Endothelial cell of umbilical vein (primary cell): ENCODE data around the gene SETD1A. TPM values are rescaled to one million over a fixed set of nuclear protein-coding genes. Genes with fewer than 3 reads are reported as not detected.

Source experiments
- BruUV-seq: library from RNA; stranded (reverse); fragments of 400-500 nt; replicated peaks from 2 replicates; lab custom pipeline; 2021; lab: Mats Ljungman, UMichigan
- CTCF ChIA-PET: fragments of 300-600, 350-600 bp; sonication (Branson Sonifier 250); formaldehyde crosslinking; loops from one replicate; lab custom pipeline; 2021; ENCODE audit warnings: antibody characterized with exemption, inconsistent platforms; lab: Charles Lee
- POLR2A ChIA-PET: fragments of 300-600, 350-600 bp; sonication (Branson Sonifier 250); formaldehyde crosslinking; loops from one replicate; lab custom pipeline; 2021; ENCODE audit warnings: antibody characterized with exemption, inconsistent platforms; lab: Charles Lee
- DNase-seq: peaks from one replicate; pipeline ENCODE4 v3.0.0-alpha.2; 2011; ENCODE audit warnings: low read depth, low spot score
- FAIRE-seq: peaks from 2 replicates; lab custom pipeline; 2011; peaks lifted over from hg19 to GRCh38; lab: Jason Lieb, UNC
- H2AFZ ChIP-seq: 2 replicates; pipeline ENCODE4 v1.6.0; 2012; ENCODE audit warnings: low read depth, low read length, control low read depth, inconsistent platforms
- H3K27ac ChIP-seq: 2 replicates; pipeline ENCODE4 v1.5.1; 2011; ENCODE audit warnings: low read depth, mild to moderate bottlenecking, control low read depth, low read length, moderate library complexity; ENCODE audit not compliant: insufficient read depth
- H3K27me3 ChIP-seq, 2 experiments: 2 replicates each; pipeline versions ENCODE4 v1.6.0 to v1.6.1; 2011; ENCODE audit warnings: low read length in 2 of 2, mixed read lengths in 1 of 2; ENCODE audit not compliant: control insufficient read depth in 2 of 2, insufficient read depth in 2 of 2
- H3K36me3 ChIP-seq, 2 experiments: 2 replicates in 1 of 2; 3 replicates in 1 of 2; pipeline ENCODE4 v1.5.1; 2011; ENCODE audit warnings: low read length in 2 of 2, mild to moderate bottlenecking in 1 of 2, moderate library complexity in 1 of 2; ENCODE audit not compliant: control insufficient read depth in 2 of 2, insufficient read depth in 2 of 2; ENCODE audit errors: extremely low read depth in 1 of 2
- H3K4me1 ChIP-seq: 3 replicates; pipeline ENCODE4 v1.5.1; 2011; ENCODE audit warnings: mild to moderate bottlenecking, low read length; ENCODE audit not compliant: control insufficient read depth, insufficient read depth; ENCODE audit errors: extremely low read depth
- H3K4me2 ChIP-seq: 2 replicates; pipeline ENCODE4 v1.6.1; 2011; ENCODE audit warnings: low read length, control low read depth, mixed read lengths; ENCODE audit not compliant: insufficient read depth
- H3K4me3 ChIP-seq, 3 experiments: fragments of 200-600 bp in 1 of 3; sonication (generic), shearing (Covaris generic) in 1 of 3; replicated peaks in 1 of 3; 2 replicates each; pipeline ENCODE4 v1.5.1; 2011 to 2016; ENCODE audit warnings: control low read depth in 3 of 3, low read length in 3 of 3, mild to moderate bottlenecking in 2 of 3, inconsistent platforms in 1 of 3, low read depth in 1 of 3, moderate library complexity in 1 of 3; ENCODE audit not compliant: insufficient read depth in 1 of 3
- H3K79me2 ChIP-seq: 2 replicates; pipeline ENCODE4 v1.6.0; 2012; ENCODE audit warnings: low read length, inconsistent platforms; ENCODE audit not compliant: control insufficient read depth, insufficient read depth
- H3K9ac ChIP-seq: replicated peaks from 2 replicates; pipeline ENCODE3; 2011; ENCODE audit warnings: low read length, control low read depth; ENCODE audit not compliant: insufficient read depth; ENCODE audit errors: extremely low read depth
- H3K9me1 ChIP-seq: replicated peaks from 3 replicates; pipeline ENCODE4 v1.6.0; 2011; ENCODE audit warnings: mild to moderate bottlenecking, low read length; ENCODE audit not compliant: control insufficient read depth, insufficient read depth; ENCODE audit errors: extremely low read depth
- H3K9me3 ChIP-seq: replicated peaks from 2 replicates; pipeline ENCODE4 v1.5.1; 2012; ENCODE audit warnings: low read length, inconsistent platforms; ENCODE audit not compliant: control insufficient read depth, insufficient read depth
- H4K20me1 ChIP-seq: replicated peaks from 2 replicates; pipeline ENCODE3; 2011; ENCODE audit warnings: mild to moderate bottlenecking, low read length; ENCODE audit not compliant: control insufficient read depth, insufficient read depth; ENCODE audit errors: extremely low read depth
- EZH2 ChIP-seq: IDR thresholded peaks from 2 replicates; pipeline ENCODE4 v1.6.1; 2012; ENCODE audit warnings: borderline replicate concordance, low read depth, mild to moderate bottlenecking, moderate library complexity, low read length, inconsistent platforms; ENCODE audit not compliant: severe bottlenecking
- FOS ChIP-seq: IDR thresholded peaks from 2 replicates; pipeline ENCODE4 v1.6.1; 2011; ENCODE audit warnings: mild to moderate bottlenecking, low read length, moderate library complexity, borderline replicate concordance; ENCODE audit not compliant: insufficient read depth
- GATA2 ChIP-seq: IDR thresholded peaks from 2 replicates; pipeline ENCODE4 v1.7.0; 2011; ENCODE audit warnings: low read depth, mild to moderate bottlenecking, moderate library complexity, mixed read lengths, low read length; ENCODE audit not compliant: insufficient read length, insufficient read depth
- JUN ChIP-seq: IDR thresholded peaks from 2 replicates; pipeline ENCODE4 v1.6.1; 2011; ENCODE audit warnings: borderline replicate concordance, low read depth; ENCODE audit not compliant: insufficient read length, insufficient read depth
- MYC ChIP-seq: IDR thresholded peaks from one replicate; pipeline ENCODE4 v1.6.1; 2011; ENCODE audit warnings: mild to moderate bottlenecking, low read depth, low read length
- POLR2A ChIP-seq: IDR thresholded peaks from 2 replicates; pipeline ENCODE4 v1.6.1; 2012; ENCODE audit warnings: low read depth, mild to moderate bottlenecking, control low read depth, low read length
- POLR2AphosphoS5 ChIP-seq: IDR thresholded peaks from 2 replicates; pipeline ENCODE4 v1.6.1; 2012; ENCODE audit warnings: low read depth, mild to moderate bottlenecking, control low read depth, low read length, moderate library complexity; ENCODE audit not compliant: insufficient read depth
- dilution Hi-C: fragments of 300-500 bp; cut with MboI; formaldehyde crosslinking; loops from one replicate; pipeline ENCODE4 v1.15.0; 2019; ENCODE audit warnings: low sequenced_read_pairs; ENCODE audit not compliant: extremely low pct_ligation_motif_present
- intact Hi-C: fragments of 100-400 bp; cut with micrococcal nuclease; formaldehyde crosslinking; loops from one replicate; pipeline ENCODE4 v1.10.0; 2022
- polyA plus RNA-seq, 4 experiments: library from polyadenylated mRNA; depleted of rRNA in 3 of 4; stranded (reverse) in 3 of 4; unstranded in 1 of 4; fragments of >200 nt; gene quantifications; 2 replicates each; pipeline versions ENCODE4 v1.2.1 to v1.2.3, GENCODE V29; 2011 to 2012; ENCODE audit warnings: missing spikeins in 1 of 4
- total RNA-seq: library from RNA; stranded (reverse); gene quantifications from 2 replicates; pipeline ENCODE4 v1.2.3, GENCODE V29; 2021
- TF ChIP-seq, protein P1 (sequence below): IDR thresholded peaks from 2 replicates; pipeline ENCODE4 v1.6.1; 2011; ENCODE audit not compliant: insufficient read depth, insufficient read length
- TF ChIP-seq, protein P2 (sequence below), 2 donors: IDR thresholded peaks; 1 replicate in 1 of 2; 2 replicates in 1 of 2; pipeline ENCODE4 v1.5.1; 2011; ENCODE audit warnings: low read length in 2 of 2, mild to moderate bottlenecking in 2 of 2, moderate library complexity in 2 of 2, control low read depth in 1 of 2, inconsistent platforms in 1 of 2, low read depth in 1 of 2; ENCODE audit not compliant: insufficient read depth in 1 of 2; ENCODE audit errors: extremely low read depth in 1 of 2

Gene SETD1A
- total and polyA plus RNA-seq, 2 donors (not counting 3 experiments of a cell fraction or from before 2014, with no cell fraction given), result 3.5 to 21.3 TPM

GRCh38 chr16:30972872-30973271 is 15.3 kb downstream of the SETD1A start:
- H3K4me2 ChIP-seq, result no peak overlapping the region
- FAIRE-seq (no peak), DNase-seq (no peak)
- intact Hi-C loops (no loop called here), dilution Hi-C loops (no loop called here)
- H4K20me1 ChIP-seq, result no peaks in the 10 kb centered on the region
- TF ChIP-seq, protein P1, sequence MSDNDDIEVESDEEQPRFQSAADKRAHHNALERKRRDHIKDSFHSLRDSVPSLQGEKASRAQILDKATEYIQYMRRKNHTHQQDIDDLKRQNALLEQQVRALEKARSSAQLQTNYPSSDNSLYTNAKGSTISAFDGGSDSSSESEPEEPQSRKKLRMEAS, result no peak
- TF ChIP-seq GATA2 (no peak), POLR2A (no peak), EZH2 (no peak), JUN (no peak), POLR2AphosphoS5 (no peak), MYC (no peak), FOS (no peak)
- TF ChIP-seq, protein P2, sequence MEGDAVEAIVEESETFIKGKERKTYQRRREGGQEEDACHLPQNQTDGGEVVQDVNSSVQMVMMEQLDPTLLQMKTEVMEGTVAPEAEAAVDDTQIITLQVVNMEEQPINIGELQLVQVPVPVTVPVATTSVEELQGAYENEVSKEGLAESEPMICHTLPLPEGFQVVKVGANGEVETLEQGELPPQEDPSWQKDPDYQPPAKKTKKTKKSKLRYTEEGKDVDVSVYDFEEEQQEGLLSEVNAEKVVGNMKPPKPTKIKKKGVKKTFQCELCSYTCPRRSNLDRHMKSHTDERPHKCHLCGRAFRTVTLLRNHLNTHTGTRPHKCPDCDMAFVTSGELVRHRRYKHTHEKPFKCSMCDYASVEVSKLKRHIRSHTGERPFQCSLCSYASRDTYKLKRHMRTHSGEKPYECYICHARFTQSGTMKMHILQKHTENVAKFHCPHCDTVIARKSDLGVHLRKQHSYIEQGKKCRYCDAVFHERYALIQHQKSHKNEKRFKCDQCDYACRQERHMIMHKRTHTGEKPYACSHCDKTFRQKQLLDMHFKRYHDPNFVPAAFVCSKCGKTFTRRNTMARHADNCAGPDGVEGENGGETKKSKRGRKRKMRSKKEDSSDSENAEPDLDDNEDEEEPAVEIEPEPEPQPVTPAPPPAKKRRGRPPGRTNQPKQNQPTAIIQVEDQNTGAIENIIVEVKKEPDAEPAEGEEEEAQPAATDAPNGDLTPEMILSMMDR (IDR thresholded peaks at IDR 0.05; ENCODE audit: extremely low read depth in 1 of 2, insufficient read depth in 1 of 2, low read depth in 1 of 2, low read length in 2 of 2), result no peak
- ChIA-PET CTCF (interaction anchor here (1.0 kb wide), 1 partner anchor 11 kb away, joined by 5 read pairs; no protein-coding TSS in a partner anchor), POLR2A (no interaction called here)
- H3K79me2 ChIP-seq, result no peaks in the 10 kb centered on the region
- BruUV-seq, result no TSS peak
- H3K9me3 ChIP-seq, result no peaks in the 10 kb centered on the region
- H3K9me1 ChIP-seq, result no peaks in the 10 kb centered on the region
- H3K27me3 ChIP-seq, result no peaks in the 10 kb centered on the region
- no peak overlapping the region for H3K27ac ChIP-seq
- no peak overlapping the region for H2AFZ ChIP-seq
- no peak overlapping the region for H3K4me3 ChIP-seq
- peaks cover 28 to 56% of the 10 kb centered on the region in 2 experiments for H3K36me3 ChIP-seq
- no peaks in the 10 kb centered on the region for H3K4me1 ChIP-seq
- H3K9ac ChIP-seq, result no peak overlapping the region
